ENCODE measurements around the gene NKAIN2. TPM values are rescaled to one million over a fixed set of nuclear protein-coding genes. Genes with fewer than 3 reads are reported as not detected.

NKAIN2 gene
- total and polyA plus RNA-seq, 12 donors: 0.07 to 3.0 (median 0.28) TPM; not detected in 1

DNA sequence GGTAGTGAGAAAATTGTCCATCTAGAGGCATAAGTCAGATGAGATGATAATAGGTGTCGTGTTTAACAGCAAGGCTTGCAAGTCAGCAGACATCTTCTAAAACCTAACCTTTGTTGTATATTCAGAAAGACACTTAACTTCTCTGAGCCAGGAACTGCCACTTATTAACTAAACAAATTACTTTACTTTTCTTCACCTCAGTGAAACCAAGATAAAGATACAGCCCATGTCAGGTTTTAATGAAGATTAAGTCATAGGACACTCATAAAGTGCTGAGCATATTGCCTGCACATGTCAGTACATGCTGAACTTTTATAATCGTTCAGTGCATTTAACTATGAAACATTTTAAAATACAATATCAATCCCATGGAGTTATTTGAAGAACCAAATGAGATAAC lies 286.8 kb downstream of the NKAIN2 start:
- Histone ChIP-seq H3K27ac (no peak overlapping the region), H3K27me3 (no peaks in the 10 kb centered on the region), H3K36me3 (no peaks in the 10 kb centered on the region), H3K4me1 (no peaks in the 10 kb centered on the region), H3K9me3 (no peaks in the 10 kb centered on the region), H3K4me3 (no peak overlapping the region)
- DNase-seq (no peak), ATAC-seq (no peak)
- intact Hi-C loops (cut with DNase I): no loop called here
- TF ChIP-seq, protein P1, sequence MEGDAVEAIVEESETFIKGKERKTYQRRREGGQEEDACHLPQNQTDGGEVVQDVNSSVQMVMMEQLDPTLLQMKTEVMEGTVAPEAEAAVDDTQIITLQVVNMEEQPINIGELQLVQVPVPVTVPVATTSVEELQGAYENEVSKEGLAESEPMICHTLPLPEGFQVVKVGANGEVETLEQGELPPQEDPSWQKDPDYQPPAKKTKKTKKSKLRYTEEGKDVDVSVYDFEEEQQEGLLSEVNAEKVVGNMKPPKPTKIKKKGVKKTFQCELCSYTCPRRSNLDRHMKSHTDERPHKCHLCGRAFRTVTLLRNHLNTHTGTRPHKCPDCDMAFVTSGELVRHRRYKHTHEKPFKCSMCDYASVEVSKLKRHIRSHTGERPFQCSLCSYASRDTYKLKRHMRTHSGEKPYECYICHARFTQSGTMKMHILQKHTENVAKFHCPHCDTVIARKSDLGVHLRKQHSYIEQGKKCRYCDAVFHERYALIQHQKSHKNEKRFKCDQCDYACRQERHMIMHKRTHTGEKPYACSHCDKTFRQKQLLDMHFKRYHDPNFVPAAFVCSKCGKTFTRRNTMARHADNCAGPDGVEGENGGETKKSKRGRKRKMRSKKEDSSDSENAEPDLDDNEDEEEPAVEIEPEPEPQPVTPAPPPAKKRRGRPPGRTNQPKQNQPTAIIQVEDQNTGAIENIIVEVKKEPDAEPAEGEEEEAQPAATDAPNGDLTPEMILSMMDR (IDR thresholded peaks at IDR 0.05): no peak
- 54 to 57% methylated on average over 2 of the region's 2 CpGs for WGBS, 2 donors

DNA sequence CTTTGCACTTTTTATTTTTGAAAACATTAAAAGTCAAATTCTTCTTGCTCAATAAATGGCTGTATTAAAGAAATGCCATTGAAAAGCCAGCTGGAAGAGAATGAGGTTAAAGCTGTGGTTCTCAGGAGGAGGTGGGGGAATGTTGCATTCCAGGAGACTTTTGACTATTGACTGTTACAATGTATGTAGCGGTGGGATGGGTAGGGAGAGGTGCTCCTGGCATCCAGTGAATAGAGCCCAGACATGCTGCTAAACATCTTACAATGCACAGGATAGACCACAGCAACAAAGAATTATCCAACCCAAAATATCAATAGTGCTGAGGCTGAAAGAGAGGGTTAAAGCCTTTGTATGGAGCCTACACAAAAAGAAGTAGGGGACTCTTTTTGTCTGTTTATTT lies 295.9 kb downstream of the NKAIN2 start:
- no peaks in the 10 kb centered on the region for H3K27me3 ChIP-seq
- WGBS, 2 donors: 84 to 91% methylated on average over 1 of the region's 1 CpG
- H3K27ac ChIP-seq: no peak overlapping the region
- DNase-seq (no peak), ATAC-seq (no peak)
- no peaks in the 10 kb centered on the region for H3K36me3 ChIP-seq
- TF ChIP-seq, protein P1 (IDR thresholded peaks at IDR 0.05): no peak
- no peaks in the 10 kb centered on the region for H3K4me1 ChIP-seq
- intact Hi-C loops (cut with DNase I): no loop called here
- H3K4me3 ChIP-seq: no peak overlapping the region
- H3K9me3 ChIP-seq: no peaks in the 10 kb centered on the region

DNA sequence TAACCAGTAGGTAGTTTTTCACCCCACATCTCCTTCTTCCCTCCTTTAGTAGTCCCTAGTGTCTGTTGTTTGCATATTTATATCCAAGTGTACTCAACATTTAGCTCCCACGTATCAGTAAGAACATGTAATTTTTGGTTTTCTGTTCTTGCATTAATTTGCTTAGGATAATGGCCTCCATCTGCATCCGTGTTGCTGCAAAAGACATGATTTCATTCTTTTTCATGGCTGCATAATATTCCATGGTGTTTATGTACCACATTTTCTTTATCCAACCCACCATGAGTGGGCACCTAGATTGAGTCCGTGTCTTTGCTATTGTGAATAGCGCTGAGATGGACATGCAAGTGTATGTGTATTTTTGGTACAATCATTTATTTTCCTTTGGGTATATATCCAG lies 306.8 kb downstream of the NKAIN2 start:
- 57 to 70% methylated on average over 4 of the region's 4 CpGs for WGBS, 2 donors
- no peak for DNase-seq
- no peak for ATAC-seq
- Histone ChIP-seq H3K4me3 (no peak overlapping the region), H3K27me3 (no peaks in the 10 kb centered on the region), H3K4me1 (no peaks in the 10 kb centered on the region), H3K36me3 (no peaks in the 10 kb centered on the region), H3K27ac (no peak overlapping the region), H3K9me3 (peaks cover 0 to 29% (median 0%) of the 10 kb centered on the region in 11 donors)
- intact Hi-C loops (cut with DNase I): no loop called here
- TF ChIP-seq, protein P1 (IDR thresholded peaks at IDR 0.05): no peak

DNA sequence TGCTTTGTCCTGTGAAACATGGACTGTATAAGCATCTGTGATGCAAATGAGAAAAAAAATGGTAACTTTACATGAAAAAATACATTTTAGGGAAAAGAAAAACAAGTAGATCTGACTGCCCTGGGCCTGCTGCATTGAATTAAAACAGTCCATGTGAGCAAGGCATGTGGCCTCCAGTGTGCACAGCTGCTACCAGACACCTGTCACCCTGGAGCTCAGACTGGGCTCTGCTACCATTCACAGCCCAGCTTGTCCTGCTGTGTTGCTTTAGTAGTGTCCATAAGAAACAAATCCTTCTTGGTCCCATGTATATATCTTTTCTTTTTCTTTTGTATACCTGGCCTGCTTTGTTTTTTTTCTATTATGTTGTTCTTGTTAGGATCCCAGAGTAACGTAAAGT lies 315.9 kb downstream of the NKAIN2 start:
- Histone ChIP-seq H3K36me3 (no peaks in the 10 kb centered on the region), H3K4me1 (no peaks in the 10 kb centered on the region), H3K27ac (no peak overlapping the region), H3K4me3 (no peak overlapping the region), H3K9me3 (no peaks in the 10 kb centered on the region), H3K27me3 (no peaks in the 10 kb centered on the region)
- intact Hi-C loops (cut with DNase I): no loop called here
- TF ChIP-seq, protein P1 (IDR thresholded peaks at IDR 0.05): no peak
- no peak for ATAC-seq
- DNase-seq: no peak
- WGBS, 2 donors: 91 to 97% methylated on average over 1 of the region's 1 CpG

Measured in heart right ventricle (tissue), 16 donors.